Lung (tissue), 12 donors: ENCODE data around the gene PCDH9. TPM values are rescaled to one million over a fixed set of nuclear protein-coding genes. Genes with fewer than 3 reads are reported as not detected.

ENCODE experiments used
- ATAC-seq: fragments of 200-7000 bp; cut with Tn5 transposase; one replicate; pipeline ENCODE4 v1.9.1; 2020; ENCODE audit warnings: moderate number of reproducible peaks; ENCODE audit not compliant: insufficient read depth, low FRiP score
- DNase-seq, 3 donors: peaks; one replicate each; pipeline ENCODE4 v3.0.0-alpha.2; 2013 to 2017
- H3K27ac ChIP-seq, 2 donors: one replicate each; pipeline ENCODE4 v1.5.1; 2013; ENCODE audit warnings: mild to moderate bottlenecking in 2 of 2, moderate library complexity in 2 of 2, control low read depth in 1 of 2, inconsistent platforms in 1 of 2, low read depth in 1 of 2, low read length in 1 of 2
- H3K27me3 ChIP-seq, 3 donors: one replicate each; pipeline ENCODE4 v1.5.1; 2013; ENCODE audit warnings: low read length in 2 of 3; ENCODE audit not compliant: control insufficient read depth in 3 of 3, insufficient read depth in 3 of 3
- H3K36me3 ChIP-seq, 4 donors: one replicate each; pipeline ENCODE4 v1.5.1; 2013; ENCODE audit warnings: low read length in 4 of 4, mild to moderate bottlenecking in 1 of 4, moderate library complexity in 1 of 4; ENCODE audit not compliant: control insufficient read depth in 4 of 4, insufficient read depth in 4 of 4
- H3K4me1 ChIP-seq, 5 donors: one replicate each; pipeline ENCODE4 v1.5.1; 2013; ENCODE audit warnings: low read length in 5 of 5, mild to moderate bottlenecking in 2 of 5, moderate library complexity in 1 of 5; ENCODE audit not compliant: control insufficient read depth in 5 of 5, insufficient read depth in 5 of 5
- H3K4me3 ChIP-seq: one replicate; pipeline ENCODE4 v1.5.1; 2013; ENCODE audit warnings: mild to moderate bottlenecking, control low read depth, moderate library complexity
- H3K9ac ChIP-seq, 2 donors: one replicate each; pipeline ENCODE4 v1.5.1; 2013; ENCODE audit warnings: low read length in 2 of 2, control low read depth in 1 of 2; ENCODE audit not compliant: insufficient read depth in 1 of 2
- H3K9me3 ChIP-seq, 4 donors: one replicate each; pipeline ENCODE4 v1.5.1; 2013; ENCODE audit warnings: low read length in 3 of 4, mild to moderate bottlenecking in 1 of 4, moderate library complexity in 1 of 4; ENCODE audit not compliant: control insufficient read depth in 4 of 4, insufficient read depth in 3 of 4
- WGBS, 2 donors: extraction: QIAGEN DNeasy Blood & Tissue Kit; methylation state at CpG; one replicate each; pipeline ENCODE4 v1.1.7; 2013; 5-methylcytosine and 5-hydroxymethylcytosine counted together
- polyA plus RNA-seq, 2 donors: library from polyadenylated mRNA; stranded (reverse); fragments of 200-250 nt; gene quantifications; one replicate each; pipeline ENCODE4 v1.2.1, GENCODE V29; 2013
- total RNA-seq, 2 donors: library from RNA; depleted of rRNA in 1 of 2; stranded (reverse); fragments of >200 nt in 1 of 2; gene quantifications; one replicate each; pipeline ENCODE4 v1.2.1, GENCODE V29; 2014 to 2021
- TF ChIP-seq, protein P1 (sequence below): IDR thresholded peaks from 2 replicates; pipeline ENCODE4 v1.5.1; 2012; ENCODE audit warnings: mild to moderate bottlenecking; ENCODE audit errors: control extremely low read depth, extremely low read depth
- donor health status: control.
- donor health status: control.
- donor health status: Bipolar disorder and iron deficiency.
- donor health status: healthy.
- donor health status: DM: yes; HTN: yes; CAD: no.

Gene PCDH9
- total and polyA plus RNA-seq, 4 donors = 0.68 to 22.2 (median 4.1) TPM

DNA sequence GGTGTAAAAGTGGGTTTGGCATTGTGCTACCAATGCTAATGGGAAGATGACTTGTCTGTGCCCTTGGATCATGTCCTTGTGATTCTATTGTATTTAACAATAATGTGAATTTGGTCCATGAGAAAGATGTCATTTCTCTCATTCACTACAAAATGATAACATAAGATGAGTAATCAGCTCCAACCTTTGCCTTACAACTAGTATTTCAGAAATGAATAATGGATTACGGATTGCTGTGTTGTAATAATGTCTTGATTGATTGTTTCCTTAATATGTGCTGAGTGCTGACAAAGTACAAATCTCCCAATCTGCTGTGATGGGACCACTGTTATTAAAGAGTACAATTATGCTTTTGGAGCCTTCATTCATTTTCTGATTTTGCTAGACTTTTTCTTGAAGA lies 375.0 kb downstream of the PCDH9 start:
- ATAC-seq (no peak), DNase-seq (no peak)
- Histone ChIP-seq H3K36me3 (no peaks in the 10 kb centered on the region), H3K27ac (no peak overlapping the region), H3K9me3 (no peaks in the 10 kb centered on the region), H3K4me1 (peaks cover 0 to 1% (median 0%) of the 10 kb centered on the region in 5 donors), H3K27me3 (no peaks in the 10 kb centered on the region), H3K9ac (no peak overlapping the region), H3K4me3 (no peak overlapping the region)
- 71 to 77% methylated on average over 1 of the region's 1 CpG for WGBS, 2 donors
- TF ChIP-seq, protein P1, sequence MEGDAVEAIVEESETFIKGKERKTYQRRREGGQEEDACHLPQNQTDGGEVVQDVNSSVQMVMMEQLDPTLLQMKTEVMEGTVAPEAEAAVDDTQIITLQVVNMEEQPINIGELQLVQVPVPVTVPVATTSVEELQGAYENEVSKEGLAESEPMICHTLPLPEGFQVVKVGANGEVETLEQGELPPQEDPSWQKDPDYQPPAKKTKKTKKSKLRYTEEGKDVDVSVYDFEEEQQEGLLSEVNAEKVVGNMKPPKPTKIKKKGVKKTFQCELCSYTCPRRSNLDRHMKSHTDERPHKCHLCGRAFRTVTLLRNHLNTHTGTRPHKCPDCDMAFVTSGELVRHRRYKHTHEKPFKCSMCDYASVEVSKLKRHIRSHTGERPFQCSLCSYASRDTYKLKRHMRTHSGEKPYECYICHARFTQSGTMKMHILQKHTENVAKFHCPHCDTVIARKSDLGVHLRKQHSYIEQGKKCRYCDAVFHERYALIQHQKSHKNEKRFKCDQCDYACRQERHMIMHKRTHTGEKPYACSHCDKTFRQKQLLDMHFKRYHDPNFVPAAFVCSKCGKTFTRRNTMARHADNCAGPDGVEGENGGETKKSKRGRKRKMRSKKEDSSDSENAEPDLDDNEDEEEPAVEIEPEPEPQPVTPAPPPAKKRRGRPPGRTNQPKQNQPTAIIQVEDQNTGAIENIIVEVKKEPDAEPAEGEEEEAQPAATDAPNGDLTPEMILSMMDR = no peak

DNA sequence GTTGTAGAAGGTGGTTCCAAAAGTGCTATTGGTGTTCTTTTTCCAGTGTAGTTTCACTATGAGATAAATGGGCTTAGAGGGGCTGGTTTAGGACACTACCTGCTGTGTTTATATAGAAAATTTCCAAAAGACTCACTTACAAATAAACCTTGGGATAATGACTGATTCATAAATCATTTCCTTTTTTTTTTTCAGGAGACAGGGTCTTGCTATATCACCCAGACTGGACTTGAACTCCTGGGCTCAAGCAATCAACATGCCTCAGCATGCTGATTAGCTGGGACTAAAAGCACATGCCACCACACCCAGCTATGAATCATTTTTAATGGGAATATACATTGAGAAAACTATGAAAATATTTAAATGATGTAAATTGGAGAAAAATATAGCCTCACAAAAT lies 376.6 kb downstream of the PCDH9 start:
- Histone ChIP-seq H3K4me3 (no peak overlapping the region), H3K9ac (no peak overlapping the region), H3K9me3 (peaks cover 0 to 2% (median 0%) of the 10 kb centered on the region in 4 donors), H3K27me3 (no peaks in the 10 kb centered on the region), H3K27ac (no peak overlapping the region), H3K36me3 (no peaks in the 10 kb centered on the region), H3K4me1 (peaks cover 0 to 2% (median 0%) of the 10 kb centered on the region in 5 donors)
- TF ChIP-seq, protein P1 = no peak
- ATAC-seq (no peak), DNase-seq (no peak)

DNA sequence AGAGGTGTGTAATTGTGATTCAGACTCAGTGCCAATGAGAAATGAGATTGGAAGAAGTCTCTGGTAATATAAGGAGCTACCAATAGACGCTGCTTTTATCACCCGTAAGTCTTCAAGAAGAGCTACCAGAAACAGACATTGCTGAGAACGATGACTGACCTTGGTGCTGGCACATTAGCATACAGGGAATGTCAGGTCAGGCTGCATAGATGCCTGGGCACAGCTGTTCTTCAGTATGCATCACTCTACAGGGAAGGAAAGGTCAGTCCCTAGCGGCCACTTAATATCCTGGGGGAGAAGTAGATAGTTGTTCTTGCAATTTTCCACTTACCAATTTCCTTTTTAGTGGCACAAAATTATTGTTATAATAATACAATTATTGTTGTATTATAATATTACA lies 380.4 kb downstream of the PCDH9 start:
- Histone ChIP-seq H3K9me3 (peaks cover 0 to 4% (median 0%) of the 10 kb centered on the region in 4 donors), H3K4me3 (no peak overlapping the region), H3K36me3 (no peaks in the 10 kb centered on the region), H3K27ac (no peak overlapping the region), H3K27me3 (no peaks in the 10 kb centered on the region), H3K4me1 (peaks cover 0 to 2% (median 0%) of the 10 kb centered on the region in 5 donors), H3K9ac (no peak overlapping the region)
- no peak for DNase-seq
- 85% methylated on average over 4 of the region's 4 CpGs for WGBS, 2 donors
- ATAC-seq = no peak
- TF ChIP-seq, protein P1 = no peak

DNA sequence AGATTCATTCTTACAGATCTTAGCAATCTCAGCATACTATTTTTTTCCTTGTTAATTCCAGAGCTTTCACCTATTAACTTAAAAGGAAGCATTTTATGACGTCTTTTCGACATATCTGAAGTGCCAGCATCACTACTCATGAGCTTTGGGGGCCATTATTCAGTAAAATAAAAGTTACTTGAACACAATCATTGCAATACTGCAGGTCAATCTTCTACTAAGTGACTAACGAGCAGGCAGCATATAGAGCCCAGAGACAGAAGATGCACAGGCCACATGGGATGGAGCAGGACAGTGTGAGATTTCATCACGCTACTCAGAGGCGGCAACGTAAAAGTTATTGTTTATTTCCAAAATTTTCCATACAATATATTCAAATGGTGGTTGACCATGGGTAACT lies 382.6 kb downstream of the PCDH9 start:
- DNase-seq (no peak), ATAC-seq (no peak)
- no peaks in the 10 kb centered on the region for H3K27me3 ChIP-seq
- peaks cover 0 to 2% (median 0%) of the 10 kb centered on the region in 5 donors for H3K4me1 ChIP-seq
- H3K9me3 ChIP-seq = peaks cover 0 to 4% (median 0%) of the 10 kb centered on the region in 4 donors
- WGBS, 2 donors = 89 to 95% methylated on average over 6 of the region's 6 CpGs
- H3K4me3 ChIP-seq = no peak overlapping the region
- no peak overlapping the region for H3K27ac ChIP-seq
- TF ChIP-seq, protein P1 = no peak
- H3K9ac ChIP-seq = no peak overlapping the region
- H3K36me3 ChIP-seq = no peaks in the 10 kb centered on the region
